Upper lobe of left lung (tissue), 6 donors: Measurements from ENCODE around the gene PAWR. TPM values are rescaled to one million over a fixed set of nuclear protein-coding genes. Genes with fewer than 3 reads are reported as not detected.

Experiments
- ATAC-seq, 2 donors: fragments of 200-7000 bp; cut with Tn5 transposase; one replicate each; pipeline ENCODE4 v1.9.1; 2022; ENCODE audit warnings: mild to moderate bottlenecking in 2 of 2, moderate library complexity in 2 of 2; ENCODE audit not compliant: low FRiP score in 2 of 2
- DNase-seq, 2 donors: peaks; one replicate each; pipeline ENCODE4 v3.0.0-alpha.2; 2019 to 2020
- H3K27ac ChIP-seq, 4 donors: fragments of 200-600 bp; sonication (generic); one replicate each; pipeline ENCODE4 v1.5.1; 2016 to 2019
- H3K27me3 ChIP-seq, 4 donors: fragments of 200-600 bp; sonication (generic); one replicate each; pipeline ENCODE4 v1.5.1; 2017 to 2019
- H3K36me3 ChIP-seq, 4 donors: fragments of 200-600 bp; sonication (generic); one replicate each; pipeline ENCODE4 v1.5.1; 2016 to 2019
- H3K4me1 ChIP-seq, 4 donors: fragments of 200-600 bp; sonication (generic); one replicate each; pipeline ENCODE4 v1.5.1; 2018 to 2019
- H3K4me3 ChIP-seq, 4 donors: fragments of 200-600 bp; sonication (generic); one replicate each; pipeline ENCODE4 v1.5.1; 2017 to 2019; ENCODE audit warnings: mild to moderate bottlenecking in 2 of 4, moderate library complexity in 1 of 4
- H3K9me3 ChIP-seq, 4 donors: fragments of 200-600 bp; sonication (generic); one replicate each; pipeline ENCODE4 v1.5.1; 2018 to 2019
- EP300 ChIP-seq, 4 donors: sonication (generic); formaldehyde crosslinking; IDR thresholded peaks; one replicate each; pipeline ENCODE4 v1.5.1; 2017; ENCODE audit warnings: antibody characterized with exemption in 4 of 4, control low read depth in 2 of 4
- POLR2A ChIP-seq, 4 donors: fragments of 450-650 bp; IDR thresholded peaks; one replicate each; pipeline ENCODE4 v1.5.1; 2016 to 2017; ENCODE audit warnings: antibody characterized with exemption in 4 of 4, mild to moderate bottlenecking in 2 of 4
- POLR2AphosphoS5 ChIP-seq, 2 donors: sonication (generic); formaldehyde crosslinking; IDR thresholded peaks; one replicate each; pipeline ENCODE4 v1.5.1; 2017; ENCODE audit warnings: antibody characterized with exemption in 2 of 2
- WGBS, 2 donors: methylation state at CpG; one replicate each; pipeline ENCODE4 v1.1.5; 2017 to 2018; 5-methylcytosine and 5-hydroxymethylcytosine counted together
- total RNA-seq, 6 donors: library from RNA; depleted of rRNA in 4 of 6; stranded (reverse); fragments of >200 nt in 4 of 6; gene quantifications; one replicate each; pipeline versions ENCODE4 v1.1.0 to v1.2.1, GENCODE V29; 2016 to 2021
- TF ChIP-seq, protein P1 (sequence below), 6 experiments: fragments of 450-650 bp in 4 of 6; fragments of 200-600 bp in 2 of 6; sonication (generic) in 2 of 6; IDR thresholded peaks; one replicate each; pipeline ENCODE4 v1.5.1; 2016 to 2019; ENCODE audit warnings: antibody characterized with exemption in 6 of 6
- donor health status: DM: no; HTN: no; CAD: no; lungs with moderate emphysema.
- donor health status: DM: no; HTN: yes; CAD: no; lungs with severe emphysema.

PAWR gene
- total RNA-seq, 6 donors from 2014 or later = 45.1 to 88.0 (median 58.3) TPM

DNA sequence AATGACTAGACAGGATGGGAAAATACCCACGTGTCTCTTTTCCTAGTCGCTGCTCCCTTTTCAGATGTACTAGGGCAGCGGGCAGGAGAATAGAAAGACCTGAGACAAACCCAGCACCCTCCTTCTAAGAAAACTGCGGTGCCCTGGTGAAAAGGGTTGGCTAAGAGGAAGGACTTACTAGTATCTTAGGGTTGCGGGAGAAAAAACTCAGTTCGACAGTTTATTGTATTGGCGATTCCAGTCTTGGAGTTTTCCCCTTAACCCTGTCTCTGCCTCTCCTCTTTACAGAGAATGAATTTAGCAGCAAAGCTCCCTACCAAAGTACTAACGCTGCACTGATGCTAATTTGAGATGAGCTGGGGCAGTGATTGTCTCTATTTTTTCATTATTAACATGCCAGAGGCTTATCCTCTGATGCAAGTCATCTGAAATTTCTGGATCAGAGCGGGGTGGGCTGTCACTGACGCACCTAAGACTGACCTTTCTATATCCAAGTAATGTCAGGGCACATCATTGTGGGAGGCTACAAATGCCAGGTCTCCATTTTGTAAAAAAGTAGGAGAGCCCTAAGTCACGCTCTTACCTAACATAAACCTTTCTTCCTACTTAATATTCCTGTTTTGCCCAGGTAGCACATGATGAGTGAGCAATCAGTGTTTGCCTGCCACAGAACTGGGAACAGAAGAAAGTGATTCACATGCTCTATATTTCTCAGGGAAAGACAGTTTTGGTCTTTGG lies 916 bp upstream of the PAWR start:
- 13 to 20% methylated on average over 11 of the region's 11 CpGs for WGBS, 2 donors
- ATAC-seq (peak in 1 of 2 donors; percentile 55), DNase-seq (no peak)
- H3K27ac ChIP-seq = peak overlapping the region; percentile 89 to 93 (median 92)
- H3K4me3 ChIP-seq = peak overlapping the region; percentile 5 to 95 (median 74)
- H3K4me1 ChIP-seq = peaks cover 0 to 31% (median 2%) of the 10 kb centered on the region in 4 donors
- no peaks in the 10 kb centered on the region for H3K36me3 ChIP-seq
- peaks cover 0 to 3% (median 0%) of the 10 kb centered on the region in 4 donors for H3K27me3 ChIP-seq
- no peak for TF ChIP-seq POLR2A (IDR thresholded peaks at IDR 0.05)
- no peak for TF ChIP-seq EP300 (IDR thresholded peaks at IDR 0.05)
- TF ChIP-seq, protein P1, sequence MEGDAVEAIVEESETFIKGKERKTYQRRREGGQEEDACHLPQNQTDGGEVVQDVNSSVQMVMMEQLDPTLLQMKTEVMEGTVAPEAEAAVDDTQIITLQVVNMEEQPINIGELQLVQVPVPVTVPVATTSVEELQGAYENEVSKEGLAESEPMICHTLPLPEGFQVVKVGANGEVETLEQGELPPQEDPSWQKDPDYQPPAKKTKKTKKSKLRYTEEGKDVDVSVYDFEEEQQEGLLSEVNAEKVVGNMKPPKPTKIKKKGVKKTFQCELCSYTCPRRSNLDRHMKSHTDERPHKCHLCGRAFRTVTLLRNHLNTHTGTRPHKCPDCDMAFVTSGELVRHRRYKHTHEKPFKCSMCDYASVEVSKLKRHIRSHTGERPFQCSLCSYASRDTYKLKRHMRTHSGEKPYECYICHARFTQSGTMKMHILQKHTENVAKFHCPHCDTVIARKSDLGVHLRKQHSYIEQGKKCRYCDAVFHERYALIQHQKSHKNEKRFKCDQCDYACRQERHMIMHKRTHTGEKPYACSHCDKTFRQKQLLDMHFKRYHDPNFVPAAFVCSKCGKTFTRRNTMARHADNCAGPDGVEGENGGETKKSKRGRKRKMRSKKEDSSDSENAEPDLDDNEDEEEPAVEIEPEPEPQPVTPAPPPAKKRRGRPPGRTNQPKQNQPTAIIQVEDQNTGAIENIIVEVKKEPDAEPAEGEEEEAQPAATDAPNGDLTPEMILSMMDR (IDR thresholded peaks at IDR 0.05) = no peak
- TF ChIP-seq POLR2AphosphoS5 (IDR thresholded peaks at IDR 0.05) = no peak
- H3K9me3 ChIP-seq = no peaks in the 10 kb centered on the region

DNA sequence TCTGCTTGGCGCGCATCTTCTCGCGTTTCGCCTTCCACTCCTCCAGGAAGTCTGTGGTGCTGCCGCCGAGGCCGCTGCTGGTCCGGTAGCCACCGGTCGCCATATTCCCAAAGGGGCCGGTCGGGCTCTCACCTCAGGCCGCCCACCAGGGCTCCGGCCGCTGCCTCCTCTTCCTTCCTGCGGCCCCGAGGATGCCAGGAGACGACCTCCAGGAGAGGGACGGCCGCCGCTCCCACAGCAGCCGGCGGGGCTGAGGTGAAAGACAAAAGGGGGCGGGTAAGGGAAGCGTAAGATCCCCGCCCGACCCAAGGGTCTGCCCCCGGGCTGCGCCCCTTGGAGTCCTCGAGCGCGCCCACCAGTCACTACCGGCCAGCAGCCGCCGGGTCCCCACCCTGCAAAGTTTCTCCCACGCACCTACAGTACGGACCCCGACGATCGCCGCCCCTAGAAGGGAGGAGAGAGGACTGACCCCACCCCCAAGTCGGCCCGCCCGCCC lies 574 bp downstream of the PAWR start:
- ATAC-seq (peak; percentile 31 to 44), DNase-seq (peak in 1 of 2 donors; percentile 35)
- Histone ChIP-seq H3K9me3 (no peaks in the 10 kb centered on the region), H3K27ac (peak overlapping the region; percentile 89 to 93 (median 92)), H3K4me1 (peaks cover 0 to 34% (median 4%) of the 10 kb centered on the region in 4 donors), H3K4me3 (peak overlapping the region; percentile 64 to 95 (median 86)), H3K27me3 (peaks cover 0 to 3% (median 0%) of the 10 kb centered on the region in 4 donors), H3K36me3 (no peaks in the 10 kb centered on the region)
- WGBS, 2 donors = 0 to 1% methylated on average over 3 to 33 of the region's 45 CpGs
- TF ChIP-seq POLR2AphosphoS5 (IDR thresholded peaks at IDR 0.05) (no peak), EP300 (IDR thresholded peaks at IDR 0.05) (no peak), POLR2A (IDR thresholded peaks at IDR 0.05) (peak in 1 of 4 donors; percentile 19)
- TF ChIP-seq, protein P1 (IDR thresholded peaks at IDR 0.05) = no peak

DNA sequence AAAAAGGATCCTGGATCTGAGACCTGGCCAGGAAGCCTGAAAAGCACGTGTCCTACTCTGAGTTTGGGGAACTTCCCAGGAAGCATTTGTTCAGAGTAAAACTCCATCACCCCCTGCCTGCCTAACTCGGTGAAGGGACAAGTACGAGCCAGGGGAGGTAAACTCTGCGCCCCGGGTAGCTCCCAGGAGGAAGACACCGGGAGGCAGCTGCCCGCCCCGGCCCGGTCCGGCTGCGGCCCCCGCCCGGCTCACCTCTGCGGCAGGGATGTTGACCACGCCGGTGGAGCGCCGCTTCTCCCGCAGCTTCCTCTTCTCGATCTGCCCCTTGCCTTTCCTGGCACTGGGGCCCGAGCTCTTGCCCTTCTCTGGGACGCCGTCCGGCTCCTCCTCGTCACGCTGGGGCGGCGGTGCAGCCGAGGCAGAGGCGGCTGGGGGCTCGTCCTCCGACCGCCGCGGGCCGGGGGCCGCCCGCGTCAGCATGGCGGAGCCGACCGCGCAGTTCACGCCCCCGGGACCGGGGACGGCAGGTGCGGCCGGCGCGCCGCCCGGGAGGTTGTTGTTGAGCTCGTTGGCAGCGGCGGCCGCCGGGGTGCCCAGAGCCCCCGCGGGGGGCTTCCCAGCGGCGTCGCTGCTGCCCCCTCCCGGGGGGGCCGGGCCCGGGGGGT lies 1.2 kb downstream of the PAWR start:
- DNase-seq (peak; percentile 61 to 90), ATAC-seq (peak in 1 of 2 donors; percentile 18)
- Histone ChIP-seq H3K9me3 (no peaks in the 10 kb centered on the region), H3K4me1 (peaks cover 0 to 36% (median 6%) of the 10 kb centered on the region in 4 donors), H3K27ac (peak overlapping the region; percentile 89 to 93 (median 92)), H3K36me3 (no peaks in the 10 kb centered on the region), H3K4me3 (peak overlapping the region; percentile 64 to 95 (median 86)), H3K27me3 (peaks cover 0 to 3% (median 0%) of the 10 kb centered on the region in 4 donors)
- WGBS, 2 donors = 0 to 1% methylated on average over 7 to 57 of the region's 66 CpGs
- TF ChIP-seq POLR2A (IDR thresholded peaks at IDR 0.05) (peak in 2 of 4 donors; percentile 7 to 13), EP300 (IDR thresholded peaks at IDR 0.05) (no peak), POLR2AphosphoS5 (IDR thresholded peaks at IDR 0.05) (peak in 1 of 2 donors; percentile 63)
- TF ChIP-seq, protein P1 (IDR thresholded peaks at IDR 0.05) = peak in 2 of 6 experiments; percentile 8 to 9

DNA sequence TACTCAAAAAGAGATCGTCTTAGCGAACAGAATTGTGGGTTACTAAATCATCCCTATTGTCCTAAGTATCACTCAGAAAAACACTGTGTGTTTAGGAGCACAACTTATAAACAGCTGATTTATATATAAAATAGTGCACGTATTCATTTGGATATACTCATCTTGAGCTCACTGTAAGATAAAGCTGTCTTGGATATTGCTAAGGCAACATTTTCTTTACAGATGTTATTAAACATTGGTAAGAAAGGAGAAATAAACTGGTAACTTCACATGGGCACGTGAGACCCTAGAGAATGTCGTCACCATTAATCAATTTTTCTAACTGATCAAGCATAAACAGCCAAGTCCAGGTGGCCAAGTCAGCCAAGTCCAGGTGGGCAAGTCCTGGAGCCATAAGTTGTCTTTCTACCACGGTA lies 1.7 kb downstream of the PAWR start:
- WGBS, 2 donors = 2 to 5% methylated on average over 6 of the region's 6 CpGs
- no peaks in the 10 kb centered on the region for H3K9me3 ChIP-seq
- H3K27ac ChIP-seq = peak overlapping the region; percentile 89 to 93 (median 92)
- peak overlapping the region; percentile 64 to 95 (median 86) for H3K4me3 ChIP-seq
- DNase-seq = no peak
- peaks cover 0 to 3% (median 0%) of the 10 kb centered on the region in 4 donors for H3K27me3 ChIP-seq
- H3K36me3 ChIP-seq = no peaks in the 10 kb centered on the region
- no peak for TF ChIP-seq POLR2AphosphoS5 (IDR thresholded peaks at IDR 0.05)
- TF ChIP-seq, protein P1 (IDR thresholded peaks at IDR 0.05) = no peak
- ATAC-seq = no peak
- H3K4me1 ChIP-seq = peaks cover 0 to 36% (median 6%) of the 10 kb centered on the region in 4 donors
